ENCODE data around the gene CCDC106.

The CCDC106 gene

DNA sequence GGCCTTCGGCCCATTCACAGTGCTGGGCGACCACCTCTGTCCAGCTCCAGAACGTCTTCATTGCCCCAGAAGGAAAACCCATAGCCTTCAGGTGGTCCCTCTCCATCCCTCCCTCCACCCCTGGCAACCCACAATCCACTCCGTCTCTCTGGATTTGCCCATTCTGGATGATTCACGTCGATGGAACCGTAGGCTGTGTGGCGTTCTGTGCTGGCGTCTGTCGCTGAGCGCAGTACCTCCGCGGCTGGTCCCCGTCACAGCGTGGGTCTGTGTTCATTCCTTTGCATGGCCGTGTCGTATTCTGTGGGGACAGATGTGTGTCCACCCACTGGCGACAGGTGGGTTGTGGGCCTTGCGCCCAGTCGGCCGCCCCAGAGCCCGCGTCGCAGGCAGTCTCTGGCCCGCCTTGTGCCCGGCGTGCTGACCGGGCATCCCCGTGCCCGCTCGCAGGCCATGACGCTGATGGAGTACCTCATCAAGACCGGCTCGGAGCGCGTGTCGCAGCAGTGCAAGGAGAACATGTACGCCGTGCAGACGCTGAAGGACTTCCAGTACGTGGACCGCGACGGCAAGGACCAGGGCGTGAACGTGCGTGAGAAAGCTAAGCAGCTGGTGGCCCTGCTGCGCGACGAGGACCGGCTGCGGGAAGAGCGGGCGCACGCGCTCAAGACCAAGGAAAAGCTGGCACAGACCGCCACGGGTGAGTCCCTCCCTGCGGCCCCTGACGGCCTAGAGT, 37.1 kb downstream of the CCDC106 start:
- DNase-seq (ENCODE audit: low read depth): no peak

DNA sequence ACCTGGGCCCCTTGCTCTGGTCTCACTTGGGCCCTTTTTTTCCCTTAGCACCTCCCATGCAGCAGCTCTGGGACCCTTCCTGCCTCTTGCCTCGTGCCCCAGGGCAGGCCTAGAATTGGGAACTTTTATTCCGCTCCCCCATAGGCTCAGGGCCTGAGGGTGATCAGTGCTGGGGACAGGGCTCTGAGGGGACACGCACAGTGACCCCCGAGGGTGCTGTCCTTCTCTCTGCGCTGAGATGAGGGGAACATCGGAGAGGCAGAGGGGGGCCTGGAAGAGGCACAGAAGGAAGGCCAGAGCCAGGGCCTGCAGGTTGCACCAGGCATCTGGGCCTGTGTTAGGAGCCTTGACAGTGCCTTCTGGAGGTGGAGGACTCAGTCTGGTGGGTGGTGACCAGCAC, 37.8 kb downstream of the CCDC106 start:
- no peak for DNase-seq (ENCODE audit: low read depth)

DNA sequence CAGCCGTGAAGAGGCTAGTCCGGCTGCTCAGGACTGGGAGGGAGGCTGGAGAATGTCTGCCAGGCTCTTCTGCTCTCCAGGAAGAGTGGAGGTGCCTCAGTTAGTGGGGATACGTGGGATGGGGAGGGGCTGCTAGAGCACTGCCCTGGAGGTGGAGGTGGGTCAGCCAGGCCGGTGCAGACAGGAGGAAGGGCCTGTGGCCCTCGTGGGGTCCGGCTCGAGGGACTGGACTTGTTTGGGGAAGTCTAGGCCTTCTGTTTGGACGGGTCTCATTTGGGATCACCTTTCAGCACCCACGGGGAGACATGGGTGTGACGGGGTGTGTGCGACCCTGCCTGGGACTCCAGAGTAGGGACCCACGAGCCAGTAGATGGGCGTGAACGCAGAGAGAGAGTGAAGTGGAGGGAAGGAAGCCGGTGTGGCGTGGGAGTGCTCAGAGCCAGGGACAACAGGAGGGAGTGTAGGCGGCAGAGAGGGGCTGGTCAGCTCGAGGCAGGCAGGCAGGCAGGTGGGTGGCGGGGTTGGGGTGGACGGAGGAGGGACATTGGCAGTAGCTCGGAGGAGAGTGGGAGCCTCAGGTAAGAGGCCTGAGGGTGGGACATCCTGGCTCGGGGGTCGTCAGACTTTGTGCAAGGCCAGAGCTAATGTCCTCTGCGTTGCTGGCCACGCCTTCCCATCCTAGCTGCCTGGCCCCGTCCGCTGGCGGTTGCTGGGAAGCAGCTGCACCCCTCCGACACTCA, 38.5 kb downstream of the CCDC106 start:
- no peak for DNase-seq (ENCODE audit: low read depth)

- DNase-seq (ENCODE audit: low read depth): no peak
Measured at GRCh38 chr19:55687281-55688201, 39.5 kb downstream of the CCDC106 start.

GRCh38 chr19:55688422-55689218, 40.6 kb downstream of the CCDC106 start:
- no peak for DNase-seq (ENCODE audit: low read depth)

GRCh38 chr19:55689411-55690108, 41.5 kb downstream of the CCDC106 start:
- DNase-seq (ENCODE audit: low read depth): no peak

- no peak for DNase-seq (ENCODE audit: low read depth)
Measured at GRCh38 chr19:55690109-55690768, 42.2 kb downstream of the CCDC106 start.

- no peak for DNase-seq (ENCODE audit: low read depth)
Measured at GRCh38 chr19:55690769-55691545, 42.9 kb downstream of the CCDC106 start.

DNA sequence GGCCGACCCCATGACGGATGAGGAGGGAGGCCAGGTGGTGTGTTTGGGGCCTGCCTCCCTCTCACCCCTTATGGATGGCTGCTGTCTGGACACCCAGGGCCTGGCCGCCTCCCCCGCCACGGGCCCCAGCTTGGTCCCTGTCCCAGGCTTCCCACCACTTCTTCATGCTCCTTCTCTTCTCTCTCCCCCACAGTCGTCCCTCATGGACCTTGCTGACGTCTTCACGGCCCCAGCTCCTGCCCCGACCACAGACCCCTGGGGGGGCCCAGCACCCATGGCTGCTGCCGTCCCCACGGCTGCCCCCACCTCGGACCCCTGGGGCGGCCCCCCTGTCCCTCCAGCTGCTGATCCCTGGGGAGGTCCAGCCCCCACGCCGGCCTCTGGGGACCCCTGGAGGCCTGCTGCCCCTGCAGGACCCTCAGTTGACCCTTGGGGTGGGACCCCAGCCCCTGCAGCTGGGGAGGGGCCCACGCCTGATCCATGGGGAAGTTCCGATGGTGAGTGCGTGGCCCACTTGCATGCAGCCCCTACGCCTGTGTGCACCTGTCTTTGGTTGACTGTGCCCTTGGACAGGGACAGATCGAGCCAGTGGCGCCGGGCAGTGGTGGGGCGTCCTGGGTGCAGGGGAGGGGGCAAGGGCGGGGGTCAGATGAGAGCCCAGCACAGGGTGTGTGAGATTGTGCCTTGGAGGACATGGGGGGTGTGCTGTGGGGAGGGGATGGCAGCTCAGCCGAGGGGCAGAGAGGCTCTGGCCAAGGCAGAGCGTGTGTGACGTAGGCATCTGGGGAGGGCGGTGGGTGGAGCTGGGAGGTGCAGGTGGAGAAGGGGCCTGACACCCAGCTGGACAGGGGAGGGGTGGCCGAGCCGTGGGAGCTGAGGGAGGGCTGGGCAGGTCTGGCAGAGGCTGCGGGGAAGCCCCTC, 43.8 kb downstream of the CCDC106 start:
- no peak for DNase-seq (ENCODE audit: low read depth)

DNA sequence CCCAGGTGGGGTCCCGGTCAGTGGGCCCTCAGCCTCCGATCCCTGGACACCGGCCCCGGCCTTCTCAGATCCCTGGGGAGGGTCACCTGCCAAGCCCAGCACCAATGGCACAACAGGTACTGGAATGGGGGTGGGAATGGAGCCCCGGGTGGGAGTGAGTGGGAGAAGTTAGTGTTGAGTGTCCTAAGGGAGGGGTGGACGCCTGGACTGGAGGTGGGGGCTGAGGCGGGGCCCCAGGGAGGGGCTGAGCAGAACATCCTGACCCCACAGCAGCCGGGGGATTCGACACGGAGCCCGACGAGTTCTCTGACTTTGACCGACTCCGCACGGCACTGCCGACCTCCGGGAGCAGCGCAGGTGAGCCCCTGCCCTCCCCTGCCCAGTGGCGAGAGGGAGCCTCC, 44.7 kb downstream of the CCDC106 start:
- DNase-seq (ENCODE audit: low read depth): no peak

DNA sequence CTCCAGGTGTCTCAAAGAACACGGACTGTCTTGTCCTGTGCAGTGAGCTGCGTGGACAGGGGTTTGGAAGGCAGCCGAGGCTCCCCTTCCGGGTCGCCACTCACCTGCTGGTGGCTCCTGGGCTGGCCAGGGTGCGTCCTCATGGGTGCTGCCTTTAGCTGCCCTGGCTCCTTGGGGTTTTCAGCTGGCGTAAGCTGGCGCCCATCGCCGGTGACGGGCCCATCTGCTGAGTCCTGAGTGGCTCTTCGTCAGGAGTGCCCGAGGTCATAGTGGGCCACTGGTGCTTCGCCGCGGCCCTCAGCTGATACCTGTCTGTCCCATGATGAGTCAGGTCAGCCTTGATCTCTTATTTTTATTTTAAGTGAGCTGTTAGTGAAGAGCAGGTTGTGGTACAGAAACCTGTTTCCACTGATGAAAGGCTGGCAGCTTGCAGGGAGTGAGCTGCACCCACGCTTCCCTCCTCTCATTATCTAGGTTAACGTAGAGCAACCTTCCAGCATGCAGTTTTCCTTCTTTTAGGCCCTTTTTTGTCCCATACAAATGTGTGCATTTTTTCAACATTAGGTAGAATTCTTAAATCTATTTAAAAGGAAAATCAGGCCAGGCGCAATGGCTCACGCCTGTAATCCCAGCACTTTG, 45.4 kb downstream of the CCDC106 start:
- no peak for DNase-seq (ENCODE audit: low read depth)

DNA sequence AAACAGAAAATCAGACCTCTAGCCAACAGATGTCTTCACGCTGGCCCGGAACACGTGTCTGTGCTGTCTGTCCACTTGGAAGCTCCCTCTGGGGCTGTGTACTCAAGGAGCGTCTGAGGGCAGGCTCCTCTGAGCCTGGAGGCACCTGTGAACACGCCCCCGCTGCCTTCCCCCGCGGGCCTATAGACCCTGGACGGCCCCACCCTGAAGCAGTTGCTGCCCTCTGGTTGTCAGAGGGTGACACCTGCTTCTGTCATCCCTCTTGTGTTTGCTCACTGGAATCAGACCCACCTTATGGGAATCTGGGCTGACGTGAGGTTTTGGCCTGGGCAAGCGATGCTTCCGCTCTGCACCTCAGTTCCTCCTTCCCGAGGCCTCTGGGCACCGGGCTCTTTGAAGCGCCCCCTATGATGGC, 46.2 kb downstream of the CCDC106 start:
- no peak for DNase-seq (ENCODE audit: low read depth)

DNA sequence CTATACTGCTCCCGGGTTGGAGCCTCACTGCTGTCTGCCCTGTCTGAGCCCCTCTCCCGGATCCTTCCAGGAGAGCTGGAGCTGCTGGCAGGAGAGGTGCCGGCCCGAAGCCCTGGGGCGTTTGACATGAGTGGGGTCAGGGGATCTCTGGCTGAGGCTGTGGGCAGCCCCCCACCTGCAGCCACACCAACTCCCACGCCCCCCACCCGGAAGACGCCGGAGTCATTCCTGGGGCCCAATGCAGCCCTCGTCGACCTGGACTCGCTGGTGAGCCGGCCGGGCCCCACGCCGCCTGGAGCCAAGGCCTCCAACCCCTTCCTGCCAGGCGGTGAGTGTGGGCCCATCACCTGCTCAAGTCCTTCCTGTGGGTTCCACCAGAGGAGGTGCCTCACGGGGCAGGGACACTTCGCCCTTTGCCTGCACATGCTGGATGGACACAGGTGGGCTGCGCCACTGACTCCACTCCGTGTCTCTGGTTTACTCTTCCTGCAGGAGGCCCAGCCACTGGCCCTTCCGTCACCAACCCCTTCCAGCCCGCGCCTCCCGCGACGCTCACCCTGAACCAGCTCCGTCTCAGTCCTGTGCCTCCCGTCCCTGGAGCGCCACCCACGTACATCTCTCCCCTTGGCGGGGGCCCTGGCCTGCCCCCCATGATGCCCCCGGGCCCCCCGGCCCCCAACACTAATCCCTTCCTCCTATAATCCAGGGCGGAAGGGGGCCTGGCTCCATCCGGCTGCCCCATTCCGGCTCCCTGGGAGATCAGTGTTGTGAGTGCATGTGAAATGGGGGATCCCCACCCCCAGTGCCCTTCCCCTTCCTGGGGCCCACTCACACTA, 46.9 kb downstream of the CCDC106 start:
- no peak for DNase-seq (ENCODE audit: low read depth)

DNA sequence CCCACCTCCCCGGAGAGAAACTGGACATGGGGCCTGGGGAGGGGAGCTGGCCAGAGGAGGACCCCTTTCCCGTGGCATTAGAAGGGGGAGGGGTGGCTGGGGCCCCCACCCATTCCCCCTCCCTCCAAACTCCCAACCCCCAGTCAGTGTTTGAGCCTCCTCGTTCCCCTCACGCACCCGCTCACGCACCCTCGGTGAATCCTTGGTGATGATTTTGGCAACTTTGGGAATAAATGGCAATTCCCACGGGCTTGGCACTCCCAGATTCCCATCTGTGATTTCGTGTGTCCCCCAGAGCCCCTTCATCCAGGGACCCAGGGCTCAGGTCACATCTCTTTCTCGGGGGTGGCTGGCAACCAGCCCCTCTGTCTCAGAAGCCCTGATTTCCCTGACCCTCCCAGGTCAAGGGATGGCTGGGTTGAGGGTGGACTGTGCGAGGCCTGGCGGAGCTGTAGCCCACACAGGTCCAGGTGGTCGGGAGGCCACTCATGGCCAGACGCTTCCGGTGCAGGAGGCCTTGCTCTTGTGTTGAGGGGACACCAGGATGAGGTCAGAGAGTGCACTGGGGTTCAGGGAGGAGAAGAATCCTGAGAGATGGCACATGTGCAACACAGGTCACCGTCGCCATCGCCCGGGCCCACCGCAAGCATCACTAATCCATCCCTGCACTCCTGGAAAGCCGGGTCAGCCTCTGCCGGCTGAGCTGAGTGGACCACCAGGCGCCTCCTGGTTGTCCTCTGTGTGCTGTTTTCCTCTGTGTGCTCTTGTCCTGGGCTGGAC, 47.7 kb downstream of the CCDC106 start:
- no peak for DNase-seq (ENCODE audit: low read depth)

GRCh38 chr19:55696301-55697068, 48.5 kb downstream of the CCDC106 start:
- no peak for DNase-seq (ENCODE audit: low read depth)

GRCh38 chr19:55697069-55697440, 49.0 kb downstream of the CCDC106 start:
- DNase-seq (ENCODE audit: low read depth): no peak

Data from activated T-cell treated with anti-CD3 and anti-CD28 coated beads for 24 hours (primary cell).